ENCODE measurements around the gene CTIF. TPM values are rescaled to one million over a fixed set of nuclear protein-coding genes. Genes with fewer than 3 reads are reported as not detected.

The CTIF gene
- total and polyA plus RNA-seq, 4 donors = 12.2 to 45.7 (median 32.6) TPM

DNA sequence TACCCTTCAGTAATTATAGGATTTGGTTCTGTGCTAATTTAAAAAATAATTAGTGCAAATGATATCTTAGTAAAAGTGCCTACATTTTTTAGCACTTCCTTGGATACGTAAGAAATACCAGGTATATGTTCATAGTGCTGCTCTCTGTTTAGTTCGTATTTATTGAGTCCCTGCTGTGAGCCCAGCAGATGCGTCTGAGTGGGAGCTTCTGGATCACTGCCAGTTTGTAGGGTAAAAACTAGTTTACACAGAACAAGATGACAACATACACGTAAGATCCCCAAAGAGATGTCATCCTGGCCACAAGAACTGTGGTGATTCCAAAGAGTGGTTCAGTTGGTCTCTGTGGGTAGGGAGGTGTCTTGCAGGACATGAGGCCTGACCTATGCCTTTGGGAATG, 103.2 kb downstream of the CTIF start:
- no peak for ATAC-seq (ENCODE audit: insufficient read depth, low FRiP score)
- DNase-seq = no peak

GRCh38 chr18:48642503-48642902, 103.7 kb downstream of the CTIF start:
- H3K27me3 ChIP-seq (ENCODE audit: control insufficient read depth in 3 of 3, insufficient read depth in 3 of 3, low read length in 2 of 3) = no peaks in the 10 kb centered on the region
- no peak overlapping the region for H3K27ac ChIP-seq (ENCODE audit: low read depth in 1 of 2, low read length in 1 of 2)
- no peak overlapping the region for H3K4me3 ChIP-seq
- peaks cover 0 to 2% (median 0%) of the 10 kb centered on the region in 5 donors for H3K4me1 ChIP-seq (ENCODE audit: control insufficient read depth in 5 of 5, insufficient read depth in 5 of 5, low read length in 5 of 5)
- H3K36me3 ChIP-seq (ENCODE audit: control insufficient read depth in 4 of 4, insufficient read depth in 4 of 4, low read length in 4 of 4) = peaks cover 0 to 9% (median 0%) of the 10 kb centered on the region in 4 donors
- WGBS, 2 donors = 98 to 100% methylated on average over 1 of the region's 1 CpG
- no peak for ATAC-seq (ENCODE audit: insufficient read depth, low FRiP score)
- no peak for DNase-seq
- TF ChIP-seq CTCF (IDR thresholded peaks at IDR 0.05; ENCODE audit: control extremely low read depth, extremely low read depth) = no peak
- no peak overlapping the region for H3K9ac ChIP-seq (ENCODE audit: insufficient read depth in 1 of 2, low read length in 2 of 2)
- H3K9me3 ChIP-seq (ENCODE audit: control insufficient read depth in 4 of 4, insufficient read depth in 3 of 4, low read length in 3 of 4) = no peaks in the 10 kb centered on the region

More for the DNA sequence above, 103.2 kb downstream of the CTIF start:
- Histone ChIP-seq H3K27ac (ENCODE audit: low read depth in 1 of 2, low read length in 1 of 2) (no peak overlapping the region), H3K9ac (ENCODE audit: insufficient read depth in 1 of 2, low read length in 2 of 2) (no peak overlapping the region), H3K9me3 (ENCODE audit: control insufficient read depth in 4 of 4, insufficient read depth in 3 of 4, low read length in 3 of 4) (no peaks in the 10 kb centered on the region), H3K4me1 (ENCODE audit: control insufficient read depth in 5 of 5, insufficient read depth in 5 of 5, low read length in 5 of 5) (peaks cover 0 to 2% (median 0%) of the 10 kb centered on the region in 5 donors), H3K36me3 (ENCODE audit: control insufficient read depth in 4 of 4, insufficient read depth in 4 of 4, low read length in 4 of 4) (peaks cover 0 to 14% (median 0%) of the 10 kb centered on the region in 4 donors), H3K4me3 (no peak overlapping the region), H3K27me3 (ENCODE audit: control insufficient read depth in 3 of 3, insufficient read depth in 3 of 3, low read length in 2 of 3) (no peaks in the 10 kb centered on the region)
- TF ChIP-seq CTCF (IDR thresholded peaks at IDR 0.05; ENCODE audit: control extremely low read depth, extremely low read depth) = no peak
- 92% methylated on average over 4 of the region's 4 CpGs for WGBS, 2 donors

DNA sequence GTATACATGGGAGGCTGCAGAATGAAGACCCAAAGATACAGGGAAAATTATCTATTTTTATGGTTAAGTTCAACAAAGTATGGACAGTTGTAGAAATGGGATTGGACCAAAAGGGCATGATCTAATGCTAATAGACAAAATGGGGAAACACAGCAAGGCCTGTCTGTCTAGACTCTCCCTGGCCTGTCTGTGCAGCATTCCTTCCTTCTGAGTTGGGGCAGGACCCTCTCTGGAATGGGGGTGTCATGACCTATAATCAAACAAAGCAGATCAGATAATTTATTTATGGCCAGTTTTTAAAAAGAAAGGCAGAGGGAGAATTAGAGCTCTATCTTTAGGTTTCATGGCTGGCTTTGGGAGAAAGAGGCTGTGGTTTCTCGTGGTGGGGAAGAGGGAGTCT, 104.4 kb downstream of the CTIF start:
- Histone ChIP-seq H3K27me3 (ENCODE audit: control insufficient read depth in 3 of 3, insufficient read depth in 3 of 3, low read length in 2 of 3) (no peaks in the 10 kb centered on the region), H3K9ac (ENCODE audit: insufficient read depth in 1 of 2, low read length in 2 of 2) (no peak overlapping the region), H3K27ac (ENCODE audit: low read depth in 1 of 2, low read length in 1 of 2) (no peak overlapping the region), H3K4me3 (no peak overlapping the region), H3K4me1 (ENCODE audit: control insufficient read depth in 5 of 5, insufficient read depth in 5 of 5, low read length in 5 of 5) (no peaks in the 10 kb centered on the region), H3K9me3 (ENCODE audit: control insufficient read depth in 4 of 4, insufficient read depth in 3 of 4, low read length in 3 of 4) (no peaks in the 10 kb centered on the region), H3K36me3 (ENCODE audit: control insufficient read depth in 4 of 4, insufficient read depth in 4 of 4, low read length in 4 of 4) (peaks cover 0 to 8% (median 0%) of the 10 kb centered on the region in 4 donors)
- no peak for ATAC-seq (ENCODE audit: insufficient read depth, low FRiP score)
- WGBS, 2 donors = 95 to 100% methylated on average over 1 of the region's 1 CpG
- no peak for TF ChIP-seq CTCF (IDR thresholded peaks at IDR 0.05; ENCODE audit: control extremely low read depth, extremely low read depth)
- DNase-seq = no peak

- ATAC-seq (ENCODE audit: insufficient read depth, low FRiP score) (no peak), DNase-seq (no peak)
- Histone ChIP-seq H3K4me3 (no peak overlapping the region), H3K9ac (ENCODE audit: insufficient read depth in 1 of 2, low read length in 2 of 2) (no peak overlapping the region), H3K9me3 (ENCODE audit: control insufficient read depth in 4 of 4, insufficient read depth in 3 of 4, low read length in 3 of 4) (no peaks in the 10 kb centered on the region), H3K4me1 (ENCODE audit: control insufficient read depth in 5 of 5, insufficient read depth in 5 of 5, low read length in 5 of 5) (no peaks in the 10 kb centered on the region), H3K27me3 (ENCODE audit: control insufficient read depth in 3 of 3, insufficient read depth in 3 of 3, low read length in 2 of 3) (no peaks in the 10 kb centered on the region), H3K27ac (ENCODE audit: low read depth in 1 of 2, low read length in 1 of 2) (no peak overlapping the region), H3K36me3 (ENCODE audit: control insufficient read depth in 4 of 4, insufficient read depth in 4 of 4, low read length in 4 of 4) (peaks cover 0 to 7% (median 0%) of the 10 kb centered on the region in 4 donors)
- TF ChIP-seq CTCF (IDR thresholded peaks at IDR 0.05; ENCODE audit: control extremely low read depth, extremely low read depth) = no peak
- 96 to 97% methylated on average over 5 of the region's 5 CpGs for WGBS, 2 donors
These were observed 105.2 kb downstream of the CTIF start for GRCh38 chr18:48644029-48644428.
